Measurements from ENCODE around the gene VPS8.

Gene VPS8, protein sequence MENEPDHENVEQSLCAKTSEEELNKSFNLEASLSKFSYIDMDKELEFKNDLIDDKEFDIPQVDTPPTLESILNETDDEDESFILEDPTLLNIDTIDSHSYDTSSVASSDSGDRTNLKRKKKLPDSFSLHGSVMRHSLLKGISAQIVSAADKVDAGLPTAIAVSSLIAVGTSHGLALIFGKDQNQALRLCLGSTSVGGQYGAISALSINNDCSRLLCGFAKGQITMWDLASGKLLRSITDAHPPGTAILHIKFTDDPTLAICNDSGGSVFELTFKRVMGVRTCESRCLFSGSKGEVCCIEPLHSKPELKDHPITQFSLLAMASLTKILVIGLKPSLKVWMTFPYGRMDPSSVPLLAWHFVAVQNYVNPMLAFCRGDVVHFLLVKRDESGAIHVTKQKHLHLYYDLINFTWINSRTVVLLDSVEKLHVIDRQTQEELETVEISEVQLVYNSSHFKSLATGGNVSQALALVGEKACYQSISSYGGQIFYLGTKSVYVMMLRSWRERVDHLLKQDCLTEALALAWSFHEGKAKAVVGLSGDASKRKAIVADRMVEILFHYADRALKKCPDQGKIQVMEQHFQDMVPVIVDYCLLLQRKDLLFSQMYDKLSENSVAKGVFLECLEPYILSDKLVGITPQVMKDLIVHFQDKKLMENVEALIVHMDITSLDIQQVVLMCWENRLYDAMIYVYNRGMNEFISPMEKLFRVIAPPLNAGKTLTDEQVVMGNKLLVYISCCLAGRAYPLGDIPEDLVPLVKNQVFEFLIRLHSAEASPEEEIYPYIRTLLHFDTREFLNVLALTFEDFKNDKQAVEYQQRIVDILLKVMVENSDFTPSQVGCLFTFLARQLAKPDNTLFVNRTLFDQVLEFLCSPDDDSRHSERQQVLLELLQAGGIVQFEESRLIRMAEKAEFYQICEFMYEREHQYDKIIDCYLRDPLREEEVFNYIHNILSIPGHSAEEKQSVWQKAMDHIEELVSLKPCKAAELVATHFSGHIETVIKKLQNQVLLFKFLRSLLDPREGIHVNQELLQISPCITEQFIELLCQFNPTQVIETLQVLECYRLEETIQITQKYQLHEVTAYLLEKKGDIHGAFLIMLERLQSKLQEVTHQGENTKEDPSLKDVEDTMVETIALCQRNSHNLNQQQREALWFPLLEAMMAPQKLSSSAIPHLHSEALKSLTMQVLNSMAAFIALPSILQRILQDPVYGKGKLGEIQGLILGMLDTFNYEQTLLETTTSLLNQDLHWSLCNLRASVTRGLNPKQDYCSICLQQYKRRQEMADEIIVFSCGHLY (N-terminal part only)

GRCh38 chr3:184811999-184812661 lies at the start of gene VPS8:
VPS8 (plus strand) TSS chr3:184812166; CDS start chr3:184824633, 12,467 bp downstream.
- H3K4me3 ChIP-seq (replicated peaks; ENCODE audit: low read depth, low read length), result peak within 1 kb of the TSS; percentile 94
- peak; percentile 43 for TF ChIP-seq CTCF (IDR thresholded peaks at IDR 0.05; ENCODE audit: low read depth, low read length, missing control alignments)
- peak; percentile 84 for DNase-seq (ENCODE audit: extremely low read depth, low read depth)

GRCh38 chr3:184764191-184764590 lies 47.8 kb upstream of the VPS8 start:
- H3K4me3 ChIP-seq (replicated peaks; ENCODE audit: low read depth, low read length), result no peak overlapping the region
- TF ChIP-seq CTCF (IDR thresholded peaks at IDR 0.05; ENCODE audit: low read depth, low read length, missing control alignments), result no peak
- DNase-seq (ENCODE audit: extremely low read depth, low read depth), result no peak

GRCh38 chr3:184765047-184765729 lies 46.8 kb upstream of the VPS8 start:
- H3K4me3 ChIP-seq (replicated peaks; ENCODE audit: low read depth, low read length), result no peak overlapping the region
- no peak for TF ChIP-seq CTCF (IDR thresholded peaks at IDR 0.05; ENCODE audit: low read depth, low read length, missing control alignments)
- no peak for DNase-seq (ENCODE audit: extremely low read depth, low read depth)

GRCh38 chr3:184765730-184766074 lies 46.3 kb upstream of the VPS8 start:
- DNase-seq (ENCODE audit: extremely low read depth, low read depth), result no peak
- TF ChIP-seq CTCF (IDR thresholded peaks at IDR 0.05; ENCODE audit: low read depth, low read length, missing control alignments), result no peak
- no peak overlapping the region for H3K4me3 ChIP-seq (replicated peaks; ENCODE audit: low read depth, low read length)

- DNase-seq (ENCODE audit: extremely low read depth, low read depth), result peak; percentile 56
- no peak for TF ChIP-seq CTCF (IDR thresholded peaks at IDR 0.05; ENCODE audit: low read depth, low read length, missing control alignments)
- H3K4me3 ChIP-seq (replicated peaks; ENCODE audit: low read depth, low read length), result no peak overlapping the region
Measured at GRCh38 chr3:184766555-184767261, 45.3 kb upstream of the VPS8 start.
